GM12878 (cell line): ENCODE measurements around the gene RNASEL. TPM values are rescaled to one million over a fixed set of nuclear protein-coding genes. Genes with fewer than 3 reads are reported as not detected.
A peak's percentile ranks its signal among the peaks of the same experiment; 100 is the strongest.

Experiments used
- BMI1 ChIP-seq: fragments of 450-650 bp; IDR thresholded peaks from 2 replicates; pipeline ENCODE4 v1.6.1; 2016; ENCODE audit warnings: mild to moderate bottlenecking, moderate library complexity, borderline replicate concordance
- CHD4 ChIP-seq: fragments of 200-600 bp; sonication (generic); IDR thresholded peaks from 2 replicates; pipeline ENCODE4 v1.6.1; 2016; ENCODE audit warnings: mild to moderate bottlenecking
- EGR1 ChIP-seq, 2 experiments: IDR thresholded peaks; 1 replicate in 1 of 2; 2 replicates in 1 of 2; pipeline ENCODE4 v1.6.1; 2011 to 2012; ENCODE audit warnings: low read depth in 2 of 2, low read length in 2 of 2, borderline replicate concordance in 1 of 2, mild to moderate bottlenecking in 1 of 2, moderate library complexity in 1 of 2
- EP300 ChIP-seq, 2 experiments: fragments of 150-350 bp in 1 of 2; IDR thresholded peaks; 2 replicates each; pipeline ENCODE4 v1.6.1; 2011 to 2012; ENCODE audit warnings: low read depth in 2 of 2, low read length in 2 of 2, borderline replicate concordance in 1 of 2, improper control_type of control experiment in 1 of 2, inconsistent platforms in 1 of 2; ENCODE audit not compliant: control insufficient read depth in 1 of 2
- ESRRA ChIP-seq: IDR thresholded peaks from 2 replicates; pipeline ENCODE4 v1.6.1; 2012; ENCODE audit warnings: mild to moderate bottlenecking, low read length, improper control_type of control experiment
- FOXK2 ChIP-seq: fragments of 450-650 bp; IDR thresholded peaks from 2 replicates; pipeline ENCODE4 v1.6.1; 2017; ENCODE audit warnings: mild to moderate bottlenecking, moderate library complexity
- GABPA ChIP-seq: IDR thresholded peaks from 2 replicates; pipeline ENCODE4 v1.6.1; 2014; ENCODE audit warnings: antibody characterized with exemption, low read depth, mild to moderate bottlenecking, inconsistent platforms
- GATAD2B ChIP-seq: fragments of 450-650 bp; conservative IDR thresholded peaks from 2 replicates; pipeline ENCODE4 v1.6.1; 2017; ENCODE audit warnings: low read depth, mild to moderate bottlenecking, moderate library complexity
- HDGF ChIP-seq: fragments of 450-650 bp; IDR thresholded peaks from 2 replicates; pipeline ENCODE4 v1.6.1; 2016; ENCODE audit warnings: antibody characterized with exemption
- IRF3 ChIP-seq: fragments of 450-650 bp; IDR thresholded peaks from 2 replicates; pipeline ENCODE4 v1.6.1; 2014; ENCODE audit warnings: mild to moderate bottlenecking
- JUND ChIP-seq: IDR thresholded peaks from 2 replicates; pipeline ENCODE4 v1.6.1; 2012; ENCODE audit warnings: low read depth, mild to moderate bottlenecking, low read length, improper control_type of control experiment, moderate library complexity
- MEF2A ChIP-seq: IDR thresholded peaks from 2 replicates; pipeline ENCODE4 v1.6.1; 2011; ENCODE audit warnings: low read depth, mild to moderate bottlenecking, low read length, moderate library complexity; ENCODE audit not compliant: insufficient read depth
- MTA2 ChIP-seq: fragments of 450-650 bp; IDR thresholded peaks from 2 replicates; pipeline ENCODE4 v1.6.1; 2016; ENCODE audit warnings: low read depth, mild to moderate bottlenecking, moderate library complexity
- MTA3 ChIP-seq: IDR thresholded peaks from 2 replicates; pipeline ENCODE4 v1.6.1; 2012; ENCODE audit warnings: low read length, inconsistent platforms, borderline replicate concordance
- MYC ChIP-seq: IDR thresholded peaks from 2 replicates; pipeline ENCODE4 v1.6.1; 2011; ENCODE audit warnings: mild to moderate bottlenecking, low read length, moderate library complexity, inconsistent platforms; ENCODE audit not compliant: insufficient read depth, insufficient replicate concordance, insufficient read length, severe bottlenecking
- NBN ChIP-seq: fragments of 450-650 bp; IDR thresholded peaks from 2 replicates; pipeline ENCODE4 v1.6.1; 2016
- NFXL1 ChIP-seq: fragments of 450-650 bp; IDR thresholded peaks from 2 replicates; pipeline ENCODE4 v1.6.1; 2017; ENCODE audit warnings: antibody characterized with exemption, mild to moderate bottlenecking, borderline replicate concordance
- NR2F1 ChIP-seq: fragments of 450-650 bp; conservative IDR thresholded peaks from 2 replicates; pipeline ENCODE4 v1.6.1; 2017; ENCODE audit warnings: mild to moderate bottlenecking
- POU2F2 ChIP-seq: IDR thresholded peaks from 3 replicates; pipeline ENCODE4 v1.6.1; 2011; ENCODE audit warnings: low read depth, mild to moderate bottlenecking, low read length, borderline replicate concordance
- RBBP5 ChIP-seq: fragments of 200-600 bp; sonication (generic); conservative IDR thresholded peaks from 2 replicates; pipeline ENCODE4 v1.6.1; 2016
- RUNX3 ChIP-seq: IDR thresholded peaks from 2 replicates; pipeline ENCODE4 v1.6.1; 2012; ENCODE audit warnings: low read length, inconsistent platforms
- SMAD5 ChIP-seq: IDR thresholded peaks from 2 replicates; pipeline ENCODE4 v1.6.1; 2016; ENCODE audit warnings: antibody characterized with exemption, low read depth
- SMARCA5 ChIP-seq: fragments of 450-650 bp; IDR thresholded peaks from 2 replicates; pipeline ENCODE4 v1.6.1; 2017; ENCODE audit warnings: mild to moderate bottlenecking
- SUZ12 ChIP-seq: fragments of 200-600 bp; sonication (generic); IDR thresholded peaks from one replicate; pipeline ENCODE4 v1.6.1; 2018; ENCODE audit warnings: antibody characterized with exemption, mild to moderate bottlenecking; ENCODE audit not compliant: unreplicated experiment
- TAF1 ChIP-seq: IDR thresholded peaks from 2 replicates; pipeline ENCODE4 v1.6.1; 2011; ENCODE audit warnings: mild to moderate bottlenecking, low read depth, low read length, borderline replicate concordance
- TCF7 ChIP-seq: IDR thresholded peaks from 2 replicates; pipeline ENCODE4 v1.6.1; 2014; ENCODE audit warnings: antibody characterized with exemption, borderline replicate concordance
- USF1 ChIP-seq: IDR thresholded peaks from 2 replicates; pipeline ENCODE4 v1.6.1; 2011; ENCODE audit warnings: borderline replicate concordance, low read depth, mild to moderate bottlenecking, moderate library complexity, mixed read lengths, low read length; ENCODE audit not compliant: insufficient read depth; ENCODE audit errors: extremely low read length
- ZZZ3 ChIP-seq: IDR thresholded peaks from 2 replicates; pipeline ENCODE4 v1.6.1; 2011; ENCODE audit warnings: low read depth; ENCODE audit not compliant: control insufficient read depth, insufficient read length
- polyA plus RNA-seq, 11 experiments: library from polyadenylated mRNA; depleted of rRNA in 4 of 11; unstranded in 6 of 11; stranded (reverse) in 5 of 11; fragments of >200 nt; fragmentation: Nextera tagmentation in 4 of 11; fragmentation: Illumina TruSeq in 1 of 11; extraction: Ambion mirVana in 4 of 11; extraction: Trizol in 1 of 11; gene quantifications; 1 replicate in 1 of 11; 2 replicates in 10 of 11; pipeline versions ENCODE4 v1.2.1 to v1.2.3, GENCODE V29; 2011 to 2016; ENCODE audit warnings: inconsistent platforms in 2 of 11, missing spikeins in 2 of 11, low read depth in 1 of 11
- total RNA-seq, 4 experiments: library from RNA; depleted of rRNA in 3 of 4; stranded (reverse); fragments of >200 nt in 3 of 4; fragmentation: Illumina TruSeq in 1 of 4; extraction: Trizol in 1 of 4; gene quantifications; 2 replicates each; pipeline versions ENCODE4 v1.2.1 to v1.2.3, GENCODE V29; 2013 to 2021
- TF ChIP-seq, protein P1 (sequence below): IDR thresholded peaks from 2 replicates; pipeline ENCODE4 v1.6.1; 2012; ENCODE audit warnings: low read depth, low read length, improper control_type of control experiment

Gene RNASEL
- total and polyA plus RNA-seq, 10 of the 15 experiments (the other 5 are each of a cell fraction or from before 2014, with no cell fraction given), result 3.0 to 10.8 (median 5.0) TPM

DNA sequence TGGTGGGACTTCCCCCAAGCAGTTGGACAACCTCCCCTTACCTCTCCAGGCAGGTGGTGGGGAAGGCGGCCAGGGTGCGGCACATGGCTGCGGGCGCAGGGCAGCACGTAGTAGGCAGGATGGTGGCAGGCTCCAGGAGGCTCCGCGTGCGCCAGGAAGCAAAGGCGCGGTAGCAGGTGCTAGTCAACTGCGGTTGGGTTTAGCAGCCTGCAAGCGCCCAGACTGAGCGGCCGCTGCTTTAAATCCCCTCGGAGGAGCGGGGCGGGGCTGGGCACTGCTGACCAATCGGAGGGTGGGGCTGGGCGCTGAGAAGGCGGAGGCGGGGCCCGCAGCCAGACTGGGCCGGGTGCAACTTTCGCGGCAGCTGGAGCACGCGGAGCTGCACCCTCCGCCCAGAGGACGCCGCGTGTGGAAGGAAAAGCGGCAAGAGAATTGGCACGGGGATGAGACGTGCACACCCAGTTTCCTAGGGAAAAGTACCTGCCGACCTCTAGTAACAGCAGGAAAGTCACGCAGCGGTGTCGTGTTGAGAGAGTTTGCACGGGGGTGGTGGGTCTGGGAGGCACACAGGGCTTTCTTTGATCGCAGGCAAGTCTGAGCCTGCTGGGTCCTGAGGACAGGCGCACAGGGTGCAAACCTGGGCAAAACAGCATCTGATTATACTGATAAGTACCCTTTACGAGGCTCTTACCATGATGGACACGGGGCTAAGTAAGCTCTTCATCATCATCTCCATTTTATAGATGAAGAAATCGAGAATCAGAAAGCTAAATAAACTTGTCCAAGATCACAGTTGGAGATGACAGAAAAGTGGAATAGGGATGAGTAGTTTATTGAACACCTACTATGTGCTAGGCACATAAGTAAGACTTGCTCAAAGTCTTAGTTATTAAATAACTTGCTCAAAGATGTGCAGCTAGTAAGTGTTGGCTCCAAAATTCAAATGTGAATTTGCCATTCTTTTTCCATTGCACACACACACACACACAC is 15.4 kb upstream of the RNASEL start, which contains the start of gene RGS16 (continued):
- no peak for TF ChIP-seq SUZ12
- peak; percentile 99 for TF ChIP-seq SMAD5
- peak; percentile 80 for TF ChIP-seq GATAD2B
- TF ChIP-seq MTA2, result no peak
- TF ChIP-seq BMI1, result no peak
- TF ChIP-seq NFXL1, result no peak
- TF ChIP-seq TAF1, result peak; percentile 96
- TF ChIP-seq MYC, result peak; percentile 60
- TF ChIP-seq GABPA, result no peak
- TF ChIP-seq, protein P1, sequence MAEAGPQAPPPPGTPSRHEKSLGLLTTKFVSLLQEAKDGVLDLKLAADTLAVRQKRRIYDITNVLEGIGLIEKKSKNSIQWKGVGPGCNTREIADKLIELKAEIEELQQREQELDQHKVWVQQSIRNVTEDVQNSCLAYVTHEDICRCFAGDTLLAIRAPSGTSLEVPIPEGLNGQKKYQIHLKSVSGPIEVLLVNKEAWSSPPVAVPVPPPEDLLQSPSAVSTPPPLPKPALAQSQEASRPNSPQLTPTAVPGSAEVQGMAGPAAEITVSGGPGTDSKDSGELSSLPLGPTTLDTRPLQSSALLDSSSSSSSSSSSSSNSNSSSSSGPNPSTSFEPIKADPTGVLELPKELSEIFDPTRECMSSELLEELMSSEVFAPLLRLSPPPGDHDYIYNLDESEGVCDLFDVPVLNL, result no peak
- no peak for TF ChIP-seq CHD4
- TF ChIP-seq RBBP5, result no peak
- peak; percentile 76 for TF ChIP-seq NBN
- no peak for TF ChIP-seq FOXK2
- TF ChIP-seq EGR1 (IDR thresholded peaks at IDR 0.05; ENCODE audit: borderline replicate concordance in 1 of 2, low read depth in 2 of 2, low read length in 2 of 2), result no peak; a peak in 1 of 3 replicates
- TF ChIP-seq MEF2A, result no peak
- TF ChIP-seq ZZZ3, result no peak
- no peak for TF ChIP-seq JUND
- TF ChIP-seq USF1, result no peak
- 0 out of 2 replicates have a peak, but pooled peaks have one; percentile 16 for TF ChIP-seq NR2F1
- TF ChIP-seq EP300 (IDR thresholded peaks at IDR 0.05; ENCODE audit: borderline replicate concordance in 1 of 2, control insufficient read depth in 1 of 2, low read depth in 2 of 2, low read length in 2 of 2), result 0 out of 4 replicates have a peak, but pooled peaks of 1 of the 2 experiments have one; percentile 16
- no peak for TF ChIP-seq MTA3
- TF ChIP-seq HDGF, result no peak; the same call in none of the 2 replicates
- peak; percentile 94; the same call in 2 of the 3 replicates for TF ChIP-seq POU2F2
- no peak for TF ChIP-seq ESRRA
- TF ChIP-seq RUNX3, result peak; percentile 88
- no peak for TF ChIP-seq IRF3
- TF ChIP-seq TCF7, result 0 out of 2 replicates have a peak, but pooled peaks have one; percentile 13
- no peak; the same call in 1 of the 2 replicates for TF ChIP-seq SMARCA5
